ENCODE data around the gene DOCK2.

DOCK2 gene

GRCh38 chr5:170008376-170008775, 371.3 kb downstream of the DOCK2 start:
- Histone ChIP-seq H3K4me1 (ENCODE audit: control insufficient read depth, insufficient read depth, low read length) (no peaks in the 10 kb centered on the region; the same call in 1 of the 2 replicates), H3K27me3 (ENCODE audit: control insufficient read depth, insufficient read depth, low read length) (no peaks in the 10 kb centered on the region), H3K9me3 (ENCODE audit: control insufficient read depth, insufficient read depth, low read depth, low read length) (no peaks in the 10 kb centered on the region)

GRCh38 chr5:170010595-170010994, 373.5 kb downstream of the DOCK2 start:
- Histone ChIP-seq H3K36me3 (ENCODE audit: control insufficient read depth, insufficient read depth, low read length) (no peaks in the 10 kb centered on the region), H3K4me3 (ENCODE audit: low read depth, low read length) (no peak overlapping the region), H3K9me3 (ENCODE audit: control insufficient read depth, insufficient read depth, low read depth, low read length) (no peaks in the 10 kb centered on the region; the same call in 1 of the 2 replicates), H3K9ac (ENCODE audit: low read length) (no peak overlapping the region), H3K27ac (ENCODE audit: low read depth, low read length) (no peak overlapping the region), H3K27me3 (ENCODE audit: control insufficient read depth, insufficient read depth, low read length) (no peaks in the 10 kb centered on the region), H3K4me1 (ENCODE audit: control insufficient read depth, insufficient read depth, low read length) (no peaks in the 10 kb centered on the region; the same call in 1 of the 2 replicates)

More at GRCh38 chr5:170008376-170008775, 371.3 kb downstream of the DOCK2 start:
- no peaks in the 10 kb centered on the region for H3K36me3 ChIP-seq (ENCODE audit: control insufficient read depth, insufficient read depth, low read length)
- H3K27ac ChIP-seq (ENCODE audit: low read depth, low read length) = no peak overlapping the region
- H3K4me3 ChIP-seq (ENCODE audit: low read depth, low read length) = no peak overlapping the region
- no peak overlapping the region for H3K9ac ChIP-seq (ENCODE audit: low read length)

- H3K27ac ChIP-seq (ENCODE audit: low read depth, low read length) = no peak overlapping the region
- no peaks in the 10 kb centered on the region for H3K36me3 ChIP-seq (ENCODE audit: control insufficient read depth, insufficient read depth, low read length)
- H3K4me1 ChIP-seq (ENCODE audit: control insufficient read depth, insufficient read depth, low read length) = no peaks in the 10 kb centered on the region
- H3K9me3 ChIP-seq (ENCODE audit: control insufficient read depth, insufficient read depth, low read depth, low read length) = no peaks in the 10 kb centered on the region; the same call in 1 of the 2 replicates
- H3K4me3 ChIP-seq (ENCODE audit: low read depth, low read length) = no peak overlapping the region
- no peaks in the 10 kb centered on the region for H3K27me3 ChIP-seq (ENCODE audit: control insufficient read depth, insufficient read depth, low read length)
- H3K9ac ChIP-seq (ENCODE audit: low read length) = no peak overlapping the region
Measured at GRCh38 chr5:170011751-170012150, 374.7 kb downstream of the DOCK2 start.

- no peaks in the 10 kb centered on the region for H3K27me3 ChIP-seq (ENCODE audit: control insufficient read depth, insufficient read depth, low read length)
- no peaks in the 10 kb centered on the region; the same call in 1 of the 2 replicates for H3K9me3 ChIP-seq (ENCODE audit: control insufficient read depth, insufficient read depth, low read depth, low read length)
- no peak overlapping the region for H3K4me3 ChIP-seq (ENCODE audit: low read depth, low read length)
- no peaks in the 10 kb centered on the region for H3K4me1 ChIP-seq (ENCODE audit: control insufficient read depth, insufficient read depth, low read length)
- no peaks in the 10 kb centered on the region for H3K36me3 ChIP-seq (ENCODE audit: control insufficient read depth, insufficient read depth, low read length)
- no peak overlapping the region for H3K27ac ChIP-seq (ENCODE audit: low read depth, low read length)
- no peak overlapping the region for H3K9ac ChIP-seq (ENCODE audit: low read length)
Measured at GRCh38 chr5:170012622-170013021, 375.5 kb downstream of the DOCK2 start.

- no peak overlapping the region for H3K27ac ChIP-seq (ENCODE audit: low read depth, low read length)
- no peaks in the 10 kb centered on the region; the same call in 1 of the 2 replicates for H3K27me3 ChIP-seq (ENCODE audit: control insufficient read depth, insufficient read depth, low read length)
- no peaks in the 10 kb centered on the region for H3K4me1 ChIP-seq (ENCODE audit: control insufficient read depth, insufficient read depth, low read length)
- H3K36me3 ChIP-seq (ENCODE audit: control insufficient read depth, insufficient read depth, low read length) = no peaks in the 10 kb centered on the region
- no peaks in the 10 kb centered on the region for H3K9me3 ChIP-seq (ENCODE audit: control insufficient read depth, insufficient read depth, low read depth, low read length)
- H3K4me3 ChIP-seq (ENCODE audit: low read depth, low read length) = no peak overlapping the region
- H3K9ac ChIP-seq (ENCODE audit: low read length) = no peak overlapping the region
Measured at GRCh38 chr5:170020423-170020822, 383.3 kb downstream of the DOCK2 start.

GRCh38 chr5:170021506-170021905, 384.4 kb downstream of the DOCK2 start:
- Histone ChIP-seq H3K27me3 (ENCODE audit: control insufficient read depth, insufficient read depth, low read length) (no peaks in the 10 kb centered on the region; the same call in 1 of the 2 replicates), H3K36me3 (ENCODE audit: control insufficient read depth, insufficient read depth, low read length) (no peaks in the 10 kb centered on the region), H3K27ac (ENCODE audit: low read depth, low read length) (no peak overlapping the region), H3K9ac (ENCODE audit: low read length) (no peak overlapping the region), H3K4me1 (ENCODE audit: control insufficient read depth, insufficient read depth, low read length) (no peaks in the 10 kb centered on the region), H3K9me3 (ENCODE audit: control insufficient read depth, insufficient read depth, low read depth, low read length) (no peaks in the 10 kb centered on the region), H3K4me3 (ENCODE audit: low read depth, low read length) (no peak overlapping the region)

- Histone ChIP-seq H3K27ac (ENCODE audit: low read depth, low read length) (no peak overlapping the region), H3K36me3 (ENCODE audit: control insufficient read depth, insufficient read depth, low read length) (no peaks in the 10 kb centered on the region), H3K9me3 (ENCODE audit: control insufficient read depth, insufficient read depth, low read depth, low read length) (no peaks in the 10 kb centered on the region), H3K9ac (ENCODE audit: low read length) (no peak overlapping the region), H3K4me3 (ENCODE audit: low read depth, low read length) (no peak overlapping the region), H3K27me3 (ENCODE audit: control insufficient read depth, insufficient read depth, low read length) (no peaks in the 10 kb centered on the region; the same call in 1 of the 2 replicates), H3K4me1 (ENCODE audit: control insufficient read depth, insufficient read depth, low read length) (no peaks in the 10 kb centered on the region)
Measured at GRCh38 chr5:170025853-170026252, 388.8 kb downstream of the DOCK2 start.

- Histone ChIP-seq H3K27me3 (ENCODE audit: control insufficient read depth, insufficient read depth, low read length) (no peaks in the 10 kb centered on the region; the same call in 1 of the 2 replicates), H3K9me3 (ENCODE audit: control insufficient read depth, insufficient read depth, low read depth, low read length) (no peaks in the 10 kb centered on the region), H3K4me1 (ENCODE audit: control insufficient read depth, insufficient read depth, low read length) (no peaks in the 10 kb centered on the region), H3K27ac (ENCODE audit: low read depth, low read length) (no peak overlapping the region), H3K4me3 (ENCODE audit: low read depth, low read length) (no peak overlapping the region), H3K9ac (ENCODE audit: low read length) (no peak overlapping the region), H3K36me3 (ENCODE audit: control insufficient read depth, insufficient read depth, low read length) (no peaks in the 10 kb centered on the region)
Measured at GRCh38 chr5:170028124-170028523, 391.0 kb downstream of the DOCK2 start.

GRCh38 chr5:170034231-170034630, 397.2 kb downstream of the DOCK2 start:
- Histone ChIP-seq H3K27ac (ENCODE audit: low read depth, low read length) (no peak overlapping the region), H3K9me3 (ENCODE audit: control insufficient read depth, insufficient read depth, low read depth, low read length) (no peaks in the 10 kb centered on the region), H3K4me1 (ENCODE audit: control insufficient read depth, insufficient read depth, low read length) (no peaks in the 10 kb centered on the region), H3K36me3 (ENCODE audit: control insufficient read depth, insufficient read depth, low read length) (no peaks in the 10 kb centered on the region), H3K4me3 (ENCODE audit: low read depth, low read length) (no peak overlapping the region), H3K27me3 (ENCODE audit: control insufficient read depth, insufficient read depth, low read length) (no peaks in the 10 kb centered on the region), H3K9ac (ENCODE audit: low read length) (no peak overlapping the region)

GRCh38 chr5:170038241-170038640, 401.2 kb downstream of the DOCK2 start:
- no peaks in the 10 kb centered on the region for H3K27me3 ChIP-seq (ENCODE audit: control insufficient read depth, insufficient read depth, low read length)
- no peak overlapping the region for H3K9ac ChIP-seq (ENCODE audit: low read length)
- H3K9me3 ChIP-seq (ENCODE audit: control insufficient read depth, insufficient read depth, low read depth, low read length) = no peaks in the 10 kb centered on the region
- no peaks in the 10 kb centered on the region for H3K4me1 ChIP-seq (ENCODE audit: control insufficient read depth, insufficient read depth, low read length)
- H3K27ac ChIP-seq (ENCODE audit: low read depth, low read length) = no peak overlapping the region
- H3K4me3 ChIP-seq (ENCODE audit: low read depth, low read length) = no peak overlapping the region
- no peaks in the 10 kb centered on the region for H3K36me3 ChIP-seq (ENCODE audit: control insufficient read depth, insufficient read depth, low read length)

- no peaks in the 10 kb centered on the region for H3K27me3 ChIP-seq (ENCODE audit: control insufficient read depth, insufficient read depth, low read length)
- H3K4me3 ChIP-seq (ENCODE audit: low read depth, low read length) = no peak overlapping the region
- H3K4me1 ChIP-seq (ENCODE audit: control insufficient read depth, insufficient read depth, low read length) = no peaks in the 10 kb centered on the region
- H3K27ac ChIP-seq (ENCODE audit: low read depth, low read length) = no peak overlapping the region
- H3K9me3 ChIP-seq (ENCODE audit: control insufficient read depth, insufficient read depth, low read depth, low read length) = no peaks in the 10 kb centered on the region
- no peak overlapping the region for H3K9ac ChIP-seq (ENCODE audit: low read length)
- no peaks in the 10 kb centered on the region for H3K36me3 ChIP-seq (ENCODE audit: control insufficient read depth, insufficient read depth, low read length)
Measured at GRCh38 chr5:170039830-170040229, 402.8 kb downstream of the DOCK2 start.

- H3K9ac ChIP-seq (ENCODE audit: low read length) = no peak overlapping the region
- no peaks in the 10 kb centered on the region for H3K36me3 ChIP-seq (ENCODE audit: control insufficient read depth, insufficient read depth, low read length)
- H3K27me3 ChIP-seq (ENCODE audit: control insufficient read depth, insufficient read depth, low read length) = no peaks in the 10 kb centered on the region
- H3K4me3 ChIP-seq (ENCODE audit: low read depth, low read length) = no peak overlapping the region
- no peaks in the 10 kb centered on the region for H3K9me3 ChIP-seq (ENCODE audit: control insufficient read depth, insufficient read depth, low read depth, low read length)
- H3K27ac ChIP-seq (ENCODE audit: low read depth, low read length) = no peak overlapping the region
- H3K4me1 ChIP-seq (ENCODE audit: control insufficient read depth, insufficient read depth, low read length) = peaks cover 4% of the 10 kb centered on the region; the same call in 1 of the 2 replicates
Measured at GRCh38 chr5:170046241-170046640, 409.2 kb downstream of the DOCK2 start.

Data from HUES6 (cell line).